Mesangial cell (primary cell): Measurements from ENCODE around the gene NUMBL. TPM values are rescaled to one million over a fixed set of nuclear protein-coding genes. Genes with fewer than 3 reads are reported as not detected.

Source experiments
- total RNA-seq: library from RNA; depleted of rRNA; stranded (reverse); fragments of >200 nt; gene quantifications from 2 replicates; pipeline ENCODE4 v1.2.3, GENCODE V29; 2015

Gene NUMBL
- total RNA-seq, result 26.4 and 31.7 TPM in 2 replicates

GRCh38 chr19:40690050-40690692 is at the start of gene NUMBL:
NUMBL (minus strand) TSS chr19:40690651; CDS start chr19:40690483, 168 bp downstream.

GRCh38 chr19:40716482-40717324 is 26.3 kb upstream of the NUMBL start, which contains the start of the genes COQ8B and ITPKC:
COQ8B (minus strand) TSS chr19:40716886; CDS start chr19:40714632, 2,254 bp downstream.
ITPKC (plus strand) TSS chr19:40717112; CDS start chr19:40717136, 24 bp downstream.

Other genes with a start within 250 kb of the NUMBL start
- 17.9 and 22.8 TPM in 2 replicates for gene SERTAD3, start 246.3 kb downstream of the NUMBL start, total RNA-seq
- gene BLVRB, start 224.9 kb downstream of the NUMBL start, total RNA-seq, result 37.2 and 98.8 TPM in 2 replicates
- gene SPTBN4, start 223.7 kb downstream of the NUMBL start, total RNA-seq, result 0.38 and 0.49 TPM in 2 replicates
- 139 and 152 TPM in 2 replicates for gene SHKBP1, start 113.8 kb downstream of the NUMBL start, total RNA-seq
- gene LTBP4, start 89.3 kb downstream of the NUMBL start, total RNA-seq, result 77.6 and 170 TPM in 2 replicates
- 34.1 and 59.8 TPM in 2 replicates for gene COQ8B, start 26.2 kb upstream of the NUMBL start, total RNA-seq
- gene ITPKC, start 26.5 kb upstream of the NUMBL start, total RNA-seq, result 9.6 and 17.9 TPM in 2 replicates
- gene ACTMAP, start 59.8 kb upstream of the NUMBL start, total RNA-seq, result 3.4 and 12.2 TPM in 2 replicates
- 113 and 206 TPM in 2 replicates for gene SNRPA, start 60.6 kb upstream of the NUMBL start, total RNA-seq
- not detected in 2 replicates for gene MIA, start 84.9 kb upstream of the NUMBL start, total RNA-seq
- 20.0 and 29.3 TPM in 2 replicates for gene RAB4B, start 87.6 kb upstream of the NUMBL start, total RNA-seq
- gene EGLN2, start 108.5 kb upstream of the NUMBL start, total RNA-seq, result 87.7 and 92.9 TPM in 2 replicates
- not detected in 2 replicates for gene CYP2A6, start 159.8 kb upstream of the NUMBL start, total RNA-seq
- gene CYP2A7, start 191.6 kb upstream of the NUMBL start, total RNA-seq, result not detected in 2 replicates